GM12864 (cell line): ENCODE measurements around the gene LHX8.
A peak's percentile ranks its signal among the peaks of the same experiment; 100 is the strongest.

Experiments used
- DNase-seq: peaks from one replicate; pipeline ENCODE4 v3.0.0-alpha.2; 2011; ENCODE audit warnings: low read depth
- H3K4me3 ChIP-seq: 2 replicates; pipeline ENCODE4 v1.5.1; 2011; ENCODE audit warnings: mild to moderate bottlenecking, low read depth, low read length, control low read depth
- CTCF ChIP-seq: IDR thresholded peaks from 2 replicates; pipeline ENCODE4 v1.5.1; 2011; ENCODE audit warnings: low read depth, mild to moderate bottlenecking, moderate library complexity, low read length, control low read depth, inconsistent platforms; ENCODE audit errors: missing control alignments

LHX8 gene

GRCh38 chr1:75188892-75189291, 54.7 kb downstream of the LHX8 start:
- no peak for TF ChIP-seq CTCF
- DNase-seq, result no peak
- H3K4me3 ChIP-seq, result no peak overlapping the region

- no peak for DNase-seq
- H3K4me3 ChIP-seq, result no peak overlapping the region
- no peak for TF ChIP-seq CTCF
These were observed 64.0 kb downstream of the LHX8 start for GRCh38 chr1:75198163-75198562.

GRCh38 chr1:75198761-75199160, 64.6 kb downstream of the LHX8 start:
- no peak overlapping the region for H3K4me3 ChIP-seq
- no peak for DNase-seq
- TF ChIP-seq CTCF, result no peak

- no peak for DNase-seq
- no peak for TF ChIP-seq CTCF
- H3K4me3 ChIP-seq, result no peak overlapping the region
These were observed 68.6 kb downstream of the LHX8 start for GRCh38 chr1:75202751-75203150.

GRCh38 chr1:75203415-75204277, 69.5 kb downstream of the LHX8 start:
- peak; percentile 73 for TF ChIP-seq CTCF

GRCh38 chr1:75208862-75209261, 74.7 kb downstream of the LHX8 start:
- no peak for TF ChIP-seq CTCF
- H3K4me3 ChIP-seq, result no peak overlapping the region
- DNase-seq, result no peak

More at GRCh38 chr1:75203415-75204277, 69.5 kb downstream of the LHX8 start:
- H3K4me3 ChIP-seq, result no peak overlapping the region
- no peak for DNase-seq
